ENCODE measurements around the gene OR5H15. TPM values are rescaled to one million over a fixed set of nuclear protein-coding genes. Genes with fewer than 3 reads are reported as not detected.

OR5H15 gene
- total and polyA plus RNA-seq, 2 donors from 2014 or later: not detected

- H3K27me3 ChIP-seq (ENCODE audit: control insufficient read depth, insufficient read depth, low read length): no peaks in the 10 kb centered on the region
- FAIRE-seq: no peak
- no peak for TF ChIP-seq CTCF (IDR thresholded peaks at IDR 0.05; ENCODE audit: borderline replicate concordance, extremely low read depth, insufficient read depth)
- no peak for DNase-seq
- no peak overlapping the region for H3K27ac ChIP-seq (ENCODE audit: low read depth in 2 of 2, low read length in 2 of 2)
- H3K36me3 ChIP-seq (ENCODE audit: control insufficient read depth in 2 of 3, insufficient read depth in 3 of 3, low read length in 3 of 3): no peaks in the 10 kb centered on the region
- H3K4me3 ChIP-seq (ENCODE audit: low read length in 3 of 3): no peak overlapping the region
- H3K9me3 ChIP-seq (ENCODE audit: control insufficient read depth in 2 of 3, insufficient read depth in 1 of 3, low read length in 3 of 3): no peaks in the 10 kb centered on the region
- H3K4me1 ChIP-seq (ENCODE audit: control insufficient read depth in 2 of 3, insufficient read depth in 2 of 3, low read depth in 1 of 3, low read length in 3 of 3): no peaks in the 10 kb centered on the region
- no peak overlapping the region for H3K9ac ChIP-seq (ENCODE audit: low read length in 3 of 3)
- intact Hi-C loops (cut with DNase I): no loop called here
Observed at GRCh38 chr3:98199020-98199419, 32.5 kb downstream of the OR5H15 start.

GRCh38 chr3:98209244-98209643 is 42.7 kb downstream of the OR5H15 start:
- no peaks in the 10 kb centered on the region for H3K36me3 ChIP-seq (ENCODE audit: control insufficient read depth in 2 of 3, insufficient read depth in 3 of 3, low read length in 3 of 3)
- H3K4me3 ChIP-seq (ENCODE audit: low read length in 3 of 3): no peak overlapping the region
- H3K4me1 ChIP-seq (ENCODE audit: control insufficient read depth in 2 of 3, insufficient read depth in 2 of 3, low read depth in 1 of 3, low read length in 3 of 3): no peaks in the 10 kb centered on the region
- no peaks in the 10 kb centered on the region for H3K27me3 ChIP-seq (ENCODE audit: control insufficient read depth, insufficient read depth, low read length)
- no peak for TF ChIP-seq CTCF (IDR thresholded peaks at IDR 0.05; ENCODE audit: borderline replicate concordance, extremely low read depth, insufficient read depth)
- H3K9ac ChIP-seq (ENCODE audit: low read length in 3 of 3): no peak overlapping the region
- no peak for DNase-seq
- intact Hi-C loops (cut with DNase I): no loop called here
- H3K27ac ChIP-seq (ENCODE audit: low read depth in 2 of 2, low read length in 2 of 2): no peak overlapping the region
- no peak for FAIRE-seq
- no peaks in the 10 kb centered on the region for H3K9me3 ChIP-seq (ENCODE audit: control insufficient read depth in 2 of 3, insufficient read depth in 1 of 3, low read length in 3 of 3)

- Histone ChIP-seq H3K27me3 (ENCODE audit: control insufficient read depth, insufficient read depth, low read length) (no peaks in the 10 kb centered on the region), H3K27ac (ENCODE audit: low read depth in 2 of 2, low read length in 2 of 2) (no peak overlapping the region), H3K4me1 (ENCODE audit: control insufficient read depth in 2 of 3, insufficient read depth in 2 of 3, low read depth in 1 of 3, low read length in 3 of 3) (no peaks in the 10 kb centered on the region), H3K36me3 (ENCODE audit: control insufficient read depth in 2 of 3, insufficient read depth in 3 of 3, low read length in 3 of 3) (no peaks in the 10 kb centered on the region), H3K9ac (ENCODE audit: low read length in 3 of 3) (no peak overlapping the region), H3K9me3 (ENCODE audit: control insufficient read depth in 2 of 3, insufficient read depth in 1 of 3, low read length in 3 of 3) (no peaks in the 10 kb centered on the region), H3K4me3 (ENCODE audit: low read length in 3 of 3) (no peak overlapping the region)
- DNase-seq: no peak
- intact Hi-C loops (cut with DNase I): loop anchor here (2.0 kb wide), 1 partner anchor 58 kb away; no protein-coding TSS in a partner anchor
- TF ChIP-seq CTCF (IDR thresholded peaks at IDR 0.05; ENCODE audit: borderline replicate concordance, extremely low read depth, insufficient read depth): no peak
- no peak for FAIRE-seq
Observed at GRCh38 chr3:98213276-98213675, 46.8 kb downstream of the OR5H15 start.

GRCh38 chr3:98215051-98215450 is 48.6 kb downstream of the OR5H15 start:
- no peak for FAIRE-seq
- intact Hi-C loops (cut with DNase I): no loop called here
- H3K9me3 ChIP-seq (ENCODE audit: control insufficient read depth in 2 of 3, insufficient read depth in 1 of 3, low read length in 3 of 3): no peaks in the 10 kb centered on the region

More at GRCh38 chr3:98215051-98215450, 48.6 kb downstream of the OR5H15 start:
- Histone ChIP-seq H3K27me3 (ENCODE audit: control insufficient read depth, insufficient read depth, low read length) (no peaks in the 10 kb centered on the region), H3K4me3 (ENCODE audit: low read length in 3 of 3) (no peak overlapping the region), H3K9ac (ENCODE audit: low read length in 3 of 3) (no peak overlapping the region), H3K27ac (ENCODE audit: low read depth in 2 of 2, low read length in 2 of 2) (no peak overlapping the region), H3K36me3 (ENCODE audit: control insufficient read depth in 2 of 3, insufficient read depth in 3 of 3, low read length in 3 of 3) (no peaks in the 10 kb centered on the region), H3K4me1 (ENCODE audit: control insufficient read depth in 2 of 3, insufficient read depth in 2 of 3, low read depth in 1 of 3, low read length in 3 of 3) (no peaks in the 10 kb centered on the region)
- no peak for DNase-seq
- TF ChIP-seq CTCF (IDR thresholded peaks at IDR 0.05; ENCODE audit: borderline replicate concordance, extremely low read depth, insufficient read depth): no peak

Data from kidney (tissue), 14 donors.